ENCODE results near the gene AP3M1. TPM values are rescaled to one million over a fixed set of nuclear protein-coding genes. Genes with fewer than 3 reads are reported as not detected.

Gene AP3M1
- total RNA-seq, 1 experiment from 2014 or later = 34.4 TPM

- intact Hi-C loops (cut with micrococcal nuclease) = no loop called here
- ChIA-PET POLR2A (no interaction called here), RAD21 (ENCODE audit: low non-redundant PET in 1 of 2, low total read pairs in 2 of 2, uncharacterized antibody in 2 of 2, unreplicated experiment in 2 of 2) (no interaction called here), CTCF (interaction anchor here (1.1 kb wide), 1 partner anchor 17 kb away, joined by 3 read pairs; no protein-coding TSS in a partner anchor)
- Histone ChIP-seq H2AFZ (ENCODE audit: low read depth, low read length, poor library complexity, severe bottlenecking) (no peak overlapping the region), H4K20me1 (ENCODE audit: insufficient read depth) (no peaks in the 10 kb centered on the region), H3K27ac (ENCODE audit: low read depth, low read length) (no peak overlapping the region), H3K9me3 (ENCODE audit: control insufficient read depth in 1 of 2, insufficient read depth in 1 of 2, low read depth in 1 of 2, low read length in 2 of 2) (no peaks in the 10 kb centered on the region), H3K36me3 (ENCODE audit: control insufficient read depth in 1 of 2, insufficient read depth in 2 of 2, low read length in 2 of 2) (peaks cover 50 to 60% of the 10 kb centered on the region in 2 experiments), H3K79me2 (ENCODE audit: insufficient read depth, low read length) (no peaks in the 10 kb centered on the region; the same call in 1 of the 2 replicates), H3K4me1 (ENCODE audit: control insufficient read depth in 1 of 2, insufficient read depth in 2 of 2, low read length in 2 of 2) (peaks cover 11 to 24% of the 10 kb centered on the region in 2 experiments), H3K9me2 (ENCODE audit: insufficient read depth) (no peaks in the 10 kb centered on the region), H3K9ac (ENCODE audit: low read length) (no peak overlapping the region), H3K27me3 (ENCODE audit: insufficient read depth, low read length) (no peaks in the 10 kb centered on the region), H3K4me3 (replicated peaks in 1 of 2; ENCODE audit: low read depth in 1 of 2, low read length in 2 of 2) (no peak overlapping the region), H3K4me2 (ENCODE audit: low read length) (no peak overlapping the region)
- ATAC-seq = no peak
- DNase-seq (ENCODE audit: low read depth, low spot score) = no peak
- no TSS peak for BruUV-seq (replicated peaks)
- TF ChIP-seq YY1 (IDR thresholded peaks at IDR 0.05; ENCODE audit: extremely low read depth, insufficient replicate concordance, low read depth, low read length) = no peak
- no peak for TF ChIP-seq FOSL1 (IDR thresholded peaks at IDR 0.05; ENCODE audit: low read depth)
- no peak for TF ChIP-seq EZH2phosphoT487 (IDR thresholded peaks at IDR 0.05; ENCODE audit: borderline replicate concordance)
- TF ChIP-seq JUND (IDR thresholded peaks at IDR 0.05) = no peak
- no peak for TF ChIP-seq TCF7L2 (IDR thresholded peaks at IDR 0.05; ENCODE audit: borderline replicate concordance, extremely low read depth, insufficient read depth, insufficient read length)
- TF ChIP-seq CTCF (IDR thresholded peaks at IDR 0.05 in 2 of 3, conservative IDR thresholded peaks at IDR 0.05 in 1 of 3; ENCODE audit: borderline replicate concordance in 1 of 3, insufficient read depth in 1 of 3, low read depth in 2 of 3, low read length in 2 of 3) = no peak
- no peak for TF ChIP-seq RAD21 (IDR thresholded peaks at IDR 0.05; ENCODE audit: low read depth)
- TF ChIP-seq ATF3 (IDR thresholded peaks at IDR 0.05) = no peak
- TF ChIP-seq MAX (IDR thresholded peaks at IDR 0.05) = no peak
- TF ChIP-seq CBX3 (IDR thresholded peaks at IDR 0.05; ENCODE audit: low read depth) = no peak
- TF ChIP-seq POLR2A (IDR thresholded peaks at IDR 0.05; ENCODE audit: borderline replicate concordance, extremely low read depth, insufficient read depth, insufficient read length) = no peak
- no peak for TF ChIP-seq SIN3A (IDR thresholded peaks at IDR 0.05; ENCODE audit: low read depth)
- no peak for TF ChIP-seq ZNF274 (IDR thresholded peaks at IDR 0.05; ENCODE audit: low read depth, low read length)
- no peak for TF ChIP-seq ELF1 (IDR thresholded peaks at IDR 0.05; ENCODE audit: borderline replicate concordance, low read depth)
Observed at GRCh38 chr10:74120911-74121310, 29.7 kb downstream of the AP3M1 start.

All from HCT116 (cell line).